OCI-LY3 (cell line): Measurements from ENCODE around the gene OPN1LW.
"Not testable (repeated sequence)": the region's sequence is repeated elsewhere in the genome, so short reads cannot be mapped to it uniquely, and the experiment has no call there.

ENCODE experiments used
- EZH2phosphoT487 ChIP-seq: fragments of 200-600 bp; shearing (Covaris generic); IDR thresholded peaks from 2 replicates; pipeline ENCODE4 v1.6.1; 2018; ENCODE audit warnings: antibody characterized with exemption, mixed run types, low read depth
- TF ChIP-seq, protein P1 (sequence below): fragments of 200-600, 300-600 bp; sonication (generic); IDR thresholded peaks from 2 replicates; pipeline ENCODE4 v1.5.1; 2014; ENCODE audit warnings: antibody characterized with exemption, low read length, low read depth

DNA sequence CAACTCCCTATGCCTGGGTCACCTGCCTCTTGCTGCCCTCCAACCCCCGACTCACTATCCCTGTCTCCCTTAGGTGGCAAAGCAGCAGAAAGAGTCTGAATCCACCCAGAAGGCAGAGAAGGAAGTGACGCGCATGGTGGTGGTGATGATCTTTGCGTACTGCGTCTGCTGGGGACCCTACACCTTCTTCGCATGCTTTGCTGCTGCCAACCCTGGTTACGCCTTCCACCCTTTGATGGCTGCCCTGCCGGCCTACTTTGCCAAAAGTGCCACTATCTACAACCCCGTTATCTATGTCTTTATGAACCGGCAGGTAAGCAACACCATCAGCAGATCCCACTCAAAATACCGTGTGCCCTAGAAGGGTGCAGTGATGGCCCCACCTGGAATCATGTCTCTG lies 12.2 kb downstream of the OPN1LW start:
- TF ChIP-seq, protein P1, sequence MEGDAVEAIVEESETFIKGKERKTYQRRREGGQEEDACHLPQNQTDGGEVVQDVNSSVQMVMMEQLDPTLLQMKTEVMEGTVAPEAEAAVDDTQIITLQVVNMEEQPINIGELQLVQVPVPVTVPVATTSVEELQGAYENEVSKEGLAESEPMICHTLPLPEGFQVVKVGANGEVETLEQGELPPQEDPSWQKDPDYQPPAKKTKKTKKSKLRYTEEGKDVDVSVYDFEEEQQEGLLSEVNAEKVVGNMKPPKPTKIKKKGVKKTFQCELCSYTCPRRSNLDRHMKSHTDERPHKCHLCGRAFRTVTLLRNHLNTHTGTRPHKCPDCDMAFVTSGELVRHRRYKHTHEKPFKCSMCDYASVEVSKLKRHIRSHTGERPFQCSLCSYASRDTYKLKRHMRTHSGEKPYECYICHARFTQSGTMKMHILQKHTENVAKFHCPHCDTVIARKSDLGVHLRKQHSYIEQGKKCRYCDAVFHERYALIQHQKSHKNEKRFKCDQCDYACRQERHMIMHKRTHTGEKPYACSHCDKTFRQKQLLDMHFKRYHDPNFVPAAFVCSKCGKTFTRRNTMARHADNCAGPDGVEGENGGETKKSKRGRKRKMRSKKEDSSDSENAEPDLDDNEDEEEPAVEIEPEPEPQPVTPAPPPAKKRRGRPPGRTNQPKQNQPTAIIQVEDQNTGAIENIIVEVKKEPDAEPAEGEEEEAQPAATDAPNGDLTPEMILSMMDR: not testable (repeated sequence)
- TF ChIP-seq EZH2phosphoT487: not testable (repeated sequence)
